ENCODE measurements around the gene FOXO1. TPM values are rescaled to one million over a fixed set of nuclear protein-coding genes. Genes with fewer than 3 reads are reported as not detected.
A peak's percentile ranks its signal among the peaks of the same experiment; 100 is the strongest.

FOXO1 gene
- total RNA-seq, 1 experiment from 2014 or later, result 4.5 TPM

DNA sequence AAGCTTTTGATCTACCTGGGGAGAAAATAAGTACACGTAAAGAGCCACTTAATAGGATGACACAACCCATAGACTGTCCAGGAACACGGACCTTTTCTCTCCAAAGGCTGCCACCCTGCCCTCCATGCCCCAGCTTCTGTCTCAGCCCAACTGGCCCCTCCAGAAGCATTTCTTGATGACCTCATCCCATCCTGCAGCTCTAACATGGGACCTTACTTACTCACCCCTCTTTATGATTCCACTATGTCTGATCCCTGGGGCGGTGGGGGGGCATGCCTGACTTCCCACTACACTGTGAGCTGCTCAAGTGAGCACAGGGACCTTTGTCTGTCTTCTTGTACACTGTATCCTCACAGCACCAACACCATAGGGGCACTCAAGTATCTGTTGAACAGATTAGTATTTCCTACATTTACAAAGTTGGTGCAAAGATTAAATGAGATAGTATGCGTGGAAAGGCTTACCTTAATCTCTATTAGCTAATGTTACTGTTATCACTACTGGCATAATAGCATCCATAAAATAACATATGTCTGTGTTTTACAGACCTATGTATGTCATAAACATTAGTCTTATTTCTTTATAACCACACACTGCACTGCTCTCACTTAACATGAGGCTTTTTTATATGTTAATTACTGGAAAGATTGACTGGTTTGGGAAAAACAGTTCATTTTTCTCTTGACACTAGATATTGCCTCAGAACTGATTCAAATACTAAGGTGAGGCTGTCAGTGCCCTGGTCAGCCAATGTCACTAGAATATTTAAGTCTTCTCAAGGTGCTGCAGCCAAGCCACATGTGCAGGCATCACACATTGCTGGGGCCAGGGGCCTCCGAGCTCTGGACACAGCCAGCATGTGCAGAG, 100.9 kb downstream of the FOXO1 start:
- no peak for DNase-seq (ENCODE audit: low read depth in 1 of 2, low spot score in 2 of 2)
- Histone ChIP-seq H3K27me3 (replicated peaks) (no peaks in the 10 kb centered on the region), H3K4me3 (no peak overlapping the region), H3K36me3 (no peaks in the 10 kb centered on the region), H3K4me1 (replicated peaks) (no peaks in the 10 kb centered on the region), H3K27ac (no peak overlapping the region), H3K9me3 (replicated peaks) (no peaks in the 10 kb centered on the region)

DNA sequence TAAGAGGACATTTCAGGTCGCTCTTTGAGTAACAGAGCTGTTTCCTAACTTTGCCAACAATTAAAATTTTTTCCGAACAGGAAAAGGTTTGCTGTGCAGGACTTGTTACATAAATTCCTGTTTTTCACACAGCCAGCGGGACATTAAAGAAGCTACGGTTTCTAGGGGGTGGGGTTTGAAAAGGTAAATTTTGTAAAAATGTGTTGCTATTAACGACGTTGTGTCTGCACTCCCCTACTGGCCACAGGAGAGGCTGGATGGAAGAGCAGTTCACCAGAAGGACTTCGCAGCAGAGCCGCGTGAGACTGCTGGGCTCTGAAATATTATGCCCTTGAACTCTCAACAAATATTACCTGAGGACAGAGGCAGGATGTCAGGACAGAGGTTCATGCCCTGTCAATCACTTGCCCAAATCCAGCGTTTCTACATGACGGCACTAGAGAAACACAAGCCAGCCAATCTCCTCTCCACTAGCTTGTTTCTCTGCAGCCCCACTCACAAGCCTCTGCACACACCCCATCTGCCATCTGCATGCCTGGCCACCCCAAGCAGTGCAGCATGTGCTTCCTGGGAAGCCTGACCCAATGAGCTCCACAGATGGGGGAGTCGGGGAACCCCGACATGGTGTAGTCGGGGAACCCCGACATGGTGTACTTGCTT, 102.0 kb downstream of the FOXO1 start:
- no peaks in the 10 kb centered on the region for H3K36me3 ChIP-seq
- H3K9me3 ChIP-seq (replicated peaks), result no peaks in the 10 kb centered on the region
- no peaks in the 10 kb centered on the region for H3K4me1 ChIP-seq (replicated peaks)
- no peak overlapping the region for H3K27ac ChIP-seq
- H3K4me3 ChIP-seq, result no peak overlapping the region
- no peak for DNase-seq (ENCODE audit: low read depth in 1 of 2, low spot score in 2 of 2)
- no peaks in the 10 kb centered on the region for H3K27me3 ChIP-seq (replicated peaks)

DNA sequence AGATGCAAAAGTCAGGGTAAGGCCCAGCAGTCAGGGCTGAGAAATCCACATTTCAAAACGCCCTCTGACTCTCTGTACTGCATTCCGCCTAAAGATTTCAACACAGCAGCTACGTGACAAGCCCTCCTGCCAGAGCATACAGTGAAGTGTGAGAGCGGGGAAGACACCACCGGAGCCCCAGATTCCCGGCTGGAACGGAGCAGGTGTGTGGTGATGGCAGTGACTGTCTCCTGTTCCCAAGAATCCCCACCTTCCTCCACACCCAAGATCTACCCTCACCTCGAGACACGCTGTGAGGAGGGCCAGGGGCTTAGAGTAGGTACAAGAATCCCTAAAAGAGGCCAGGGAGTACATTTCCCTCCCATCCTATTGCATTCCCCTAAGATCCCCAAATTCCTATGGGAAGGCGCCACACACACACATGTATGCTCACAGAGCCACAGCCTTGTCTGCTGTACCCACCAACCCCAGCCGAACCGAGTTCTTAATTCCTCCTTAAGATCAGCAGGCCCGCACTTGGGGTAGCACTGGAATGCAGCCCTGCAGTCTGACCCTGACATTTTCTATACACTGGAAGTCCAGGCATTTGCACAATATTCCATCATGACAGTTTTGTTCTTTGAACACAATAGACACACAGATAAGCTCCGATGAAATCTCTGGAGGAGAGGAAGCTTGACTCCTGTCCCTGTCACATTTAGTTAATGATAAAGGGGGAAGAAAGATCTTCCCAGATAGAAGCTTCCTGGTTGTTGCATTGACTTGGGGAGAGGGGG, 102.9 kb downstream of the FOXO1 start:
- Histone ChIP-seq H3K4me1 (replicated peaks) (no peaks in the 10 kb centered on the region), H3K36me3 (no peaks in the 10 kb centered on the region), H3K27me3 (replicated peaks) (no peaks in the 10 kb centered on the region), H3K9me3 (replicated peaks) (no peaks in the 10 kb centered on the region), H3K4me3 (no peak overlapping the region), H3K27ac (no peak overlapping the region)
- DNase-seq (ENCODE audit: low read depth in 1 of 2, low spot score in 2 of 2), result no peak

DNA sequence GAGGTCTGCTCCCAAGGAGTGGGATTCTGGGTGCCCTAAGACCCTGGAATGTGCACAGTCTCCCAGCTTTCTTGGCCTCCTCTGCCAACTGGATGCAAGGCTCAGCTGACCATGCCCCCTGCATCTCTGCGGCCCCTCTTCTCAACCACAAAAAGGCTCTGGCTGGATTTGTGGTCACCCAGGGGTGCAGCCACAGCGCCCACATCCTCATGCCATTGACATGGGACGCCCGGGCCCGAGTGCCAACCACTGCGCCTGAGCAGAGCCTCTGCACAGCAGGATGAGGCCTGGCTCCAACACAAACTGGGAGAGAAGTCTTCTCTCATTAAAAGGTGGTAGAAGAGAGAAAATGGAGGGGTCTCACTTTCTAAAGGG, 103.5 kb downstream of the FOXO1 start:
- Histone ChIP-seq H3K4me1 (replicated peaks) (no peaks in the 10 kb centered on the region), H3K4me3 (no peak overlapping the region), H3K36me3 (no peaks in the 10 kb centered on the region), H3K9me3 (replicated peaks) (no peaks in the 10 kb centered on the region), H3K27ac (no peak overlapping the region), H3K27me3 (replicated peaks) (no peaks in the 10 kb centered on the region)
- DNase-seq (ENCODE audit: low read depth in 1 of 2, low spot score in 2 of 2), result no peak

DNA sequence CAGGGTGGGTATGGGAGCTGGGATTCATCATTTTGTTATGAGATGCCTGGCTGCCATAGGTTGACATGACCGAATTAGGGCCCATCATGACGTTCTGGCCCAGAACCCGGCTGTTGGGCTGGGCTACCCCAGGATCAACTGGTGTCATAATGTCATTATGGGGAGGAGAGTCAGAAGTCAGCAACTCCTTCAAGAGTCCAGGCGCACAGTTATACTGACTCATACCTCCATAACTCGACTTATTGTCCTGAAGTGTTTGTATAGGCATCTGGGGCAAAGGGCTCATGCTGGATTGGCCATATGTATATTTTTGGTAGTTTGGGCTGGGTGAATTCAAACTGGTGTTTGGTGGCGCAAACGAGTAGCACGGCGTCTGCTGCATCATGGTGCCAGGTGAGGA, 106.5 kb downstream of the FOXO1 start:
- DNase-seq (ENCODE audit: low read depth in 1 of 2, low spot score in 2 of 2), result no peak
- Histone ChIP-seq H3K4me3 (no peak overlapping the region), H3K36me3 (no peaks in the 10 kb centered on the region), H3K4me1 (replicated peaks) (no peaks in the 10 kb centered on the region), H3K9me3 (replicated peaks) (no peaks in the 10 kb centered on the region), H3K27me3 (replicated peaks) (no peaks in the 10 kb centered on the region), H3K27ac (no peak overlapping the region)

DNA sequence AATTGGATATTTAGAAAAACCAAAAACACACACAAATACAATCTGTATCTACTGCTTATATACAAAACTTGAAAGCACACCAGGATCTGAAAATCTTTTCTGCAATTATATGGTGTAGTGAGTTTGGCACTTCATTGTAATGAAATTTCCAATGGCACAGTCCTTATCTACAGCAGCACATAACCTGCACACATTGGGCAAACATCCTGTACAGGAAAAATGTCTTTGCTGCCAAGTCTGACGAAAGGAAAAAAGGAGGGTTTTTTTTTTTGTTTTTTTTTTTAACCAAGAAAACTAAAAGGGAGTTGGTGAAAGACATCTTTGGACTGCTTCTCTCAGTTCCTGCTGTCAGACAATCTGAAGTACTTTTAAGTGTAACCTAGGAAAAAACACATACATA, 107.8 kb downstream of the FOXO1 start:
- no peaks in the 10 kb centered on the region for H3K36me3 ChIP-seq
- no peaks in the 10 kb centered on the region for H3K4me1 ChIP-seq (replicated peaks)

DNA sequence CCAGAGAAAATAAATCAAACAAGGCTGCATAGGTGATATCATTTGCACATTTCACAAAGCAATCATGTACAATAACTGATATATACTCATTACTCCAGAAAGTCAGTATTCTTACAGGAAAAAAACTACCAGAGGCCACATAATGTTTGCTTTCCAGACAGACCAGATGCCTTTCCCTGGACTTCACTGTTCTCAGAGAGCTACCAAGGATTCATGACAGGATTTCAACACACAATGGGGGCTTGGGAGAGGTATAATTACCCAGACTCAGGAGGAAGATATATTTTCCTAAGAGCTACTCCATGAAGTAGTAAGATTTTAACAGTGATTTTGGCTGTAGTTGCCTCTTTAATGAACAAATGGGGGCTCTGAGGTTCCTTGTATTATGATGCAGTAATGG, 110.0 kb downstream of the FOXO1 start:
- Histone ChIP-seq H3K4me3 (no peak overlapping the region), H3K27me3 (replicated peaks) (no peaks in the 10 kb centered on the region), H3K27ac (no peak overlapping the region), H3K4me1 (replicated peaks) (no peaks in the 10 kb centered on the region), H3K36me3 (no peaks in the 10 kb centered on the region), H3K9me3 (replicated peaks) (no peaks in the 10 kb centered on the region)
- DNase-seq (ENCODE audit: low read depth in 1 of 2, low spot score in 2 of 2), result no peak

More for the DNA sequence above, 107.8 kb downstream of the FOXO1 start:
- DNase-seq (ENCODE audit: low read depth in 1 of 2, low spot score in 2 of 2), result no peak
- Histone ChIP-seq H3K27me3 (replicated peaks) (no peaks in the 10 kb centered on the region), H3K27ac (no peak overlapping the region), H3K9me3 (replicated peaks) (no peaks in the 10 kb centered on the region), H3K4me3 (no peak overlapping the region)

DNA sequence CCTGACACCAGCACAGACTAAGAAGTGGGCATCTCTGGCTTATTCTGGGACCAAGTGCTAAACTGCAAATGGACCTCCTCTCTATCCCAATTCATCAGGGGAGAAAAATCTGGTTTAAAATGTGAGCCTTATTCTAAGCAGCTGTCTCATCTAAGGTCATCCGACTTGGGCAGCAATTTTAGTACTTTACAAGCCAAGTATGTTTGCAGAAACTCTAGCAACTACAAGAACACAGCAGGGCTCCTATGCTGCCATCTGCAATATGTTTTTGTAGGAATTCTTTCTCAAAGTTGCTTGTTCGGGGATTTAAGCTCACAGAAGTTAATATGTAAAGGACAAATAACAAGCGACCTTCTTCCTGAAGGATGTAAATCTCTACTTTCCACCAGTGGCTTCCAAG, 113.1 kb downstream of the FOXO1 start:
- no peaks in the 10 kb centered on the region for H3K36me3 ChIP-seq
- peaks cover 3% of the 10 kb centered on the region for H3K4me1 ChIP-seq (replicated peaks)
- no peak for DNase-seq (ENCODE audit: low read depth in 1 of 2, low spot score in 2 of 2)
- no peaks in the 10 kb centered on the region for H3K27me3 ChIP-seq (replicated peaks)
- no peak overlapping the region for H3K4me3 ChIP-seq
- no peak overlapping the region for H3K27ac ChIP-seq
- H3K9me3 ChIP-seq (replicated peaks), result 0 out of 2 replicates have a peak, but pooled peaks cover 4% of the 10 kb centered on the region

DNA sequence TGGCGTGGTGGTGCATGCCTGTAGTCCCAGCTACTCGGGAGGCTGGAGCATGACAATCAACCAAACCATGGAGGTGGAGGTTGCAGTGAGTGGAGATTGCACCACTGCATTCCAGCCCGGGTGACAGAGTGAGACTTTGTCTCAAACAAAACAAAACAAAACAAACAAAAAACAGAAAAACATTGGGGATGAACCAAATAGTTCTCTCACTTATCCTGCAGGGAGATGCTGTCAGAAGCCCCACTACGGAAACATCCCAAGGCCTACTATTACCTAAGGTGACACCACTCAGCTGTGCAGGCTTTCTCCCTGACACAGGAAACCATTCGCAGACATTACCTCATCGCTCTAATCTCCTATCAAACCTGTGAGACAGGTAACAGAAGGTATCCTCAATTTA, 113.5 kb downstream of the FOXO1 start:
- no peak for DNase-seq (ENCODE audit: low read depth in 1 of 2, low spot score in 2 of 2)
- Histone ChIP-seq H3K4me3 (no peak overlapping the region), H3K27me3 (replicated peaks) (no peaks in the 10 kb centered on the region), H3K9me3 (replicated peaks) (0 out of 2 replicates have a peak, but pooled peaks cover 4% of the 10 kb centered on the region), H3K4me1 (replicated peaks) (peaks cover 3% of the 10 kb centered on the region), H3K27ac (no peak overlapping the region), H3K36me3 (no peaks in the 10 kb centered on the region)

DNA sequence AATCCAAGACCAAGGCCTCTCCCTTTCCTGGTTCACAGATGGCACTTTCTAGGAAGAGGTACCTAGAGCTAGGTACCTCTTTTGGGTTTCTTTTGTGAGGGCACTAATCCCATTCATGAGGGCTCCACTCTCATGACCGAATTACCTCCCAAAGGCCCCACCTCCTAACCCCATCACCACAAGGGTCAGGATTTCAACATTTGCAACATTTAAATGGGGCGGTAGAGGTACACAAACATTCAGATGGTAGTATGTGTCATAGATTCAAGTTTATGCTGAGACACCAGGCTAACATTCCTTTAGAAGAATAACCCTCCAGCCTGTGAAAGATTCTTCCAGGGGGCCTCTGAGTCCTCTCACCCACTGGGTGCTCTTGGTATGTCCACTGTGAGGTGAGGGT, 116.3 kb downstream of the FOXO1 start:
- no peak for DNase-seq (ENCODE audit: low read depth in 1 of 2, low spot score in 2 of 2)
- no peak overlapping the region for H3K27ac ChIP-seq

DNA sequence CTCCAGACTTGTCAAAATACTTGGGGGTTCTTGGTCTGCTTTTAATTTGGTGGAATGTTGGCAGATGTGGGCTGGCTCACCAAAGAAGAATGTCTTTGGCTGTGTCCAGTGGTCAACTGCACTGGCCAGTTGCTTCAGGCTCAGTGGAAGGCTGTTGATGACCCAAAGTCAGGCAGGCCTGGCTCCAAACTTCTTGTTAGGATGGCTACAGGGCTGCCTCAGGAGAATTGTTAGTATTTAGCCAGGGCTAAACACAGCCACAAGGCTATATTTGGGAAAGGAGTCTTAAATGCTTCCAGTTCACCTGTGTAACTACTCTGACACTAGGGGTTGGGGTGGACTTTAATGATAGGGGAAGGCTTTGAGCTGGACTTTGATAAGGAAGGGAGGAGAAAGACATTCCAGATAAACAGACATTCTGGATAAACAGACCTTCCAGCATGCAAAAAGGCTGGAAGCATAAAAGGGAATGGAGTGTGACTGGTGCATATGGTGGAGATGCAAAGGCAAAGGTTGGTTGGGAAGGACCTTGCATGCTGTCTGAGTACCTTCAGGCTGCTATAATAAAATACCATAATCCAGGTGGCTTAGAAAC, 116.8 kb downstream of the FOXO1 start:
- Histone ChIP-seq H3K27me3 (replicated peaks) (no peaks in the 10 kb centered on the region), H3K4me1 (replicated peaks) (peaks cover 3% of the 10 kb centered on the region), H3K9me3 (replicated peaks) (0 out of 2 replicates have a peak, but pooled peaks cover 4% of the 10 kb centered on the region), H3K27ac (no peak overlapping the region), H3K36me3 (no peaks in the 10 kb centered on the region), H3K4me3 (no peak overlapping the region)
- DNase-seq (ENCODE audit: low read depth in 1 of 2, low spot score in 2 of 2), result peak in 1 of 2 experiments; percentile 6

More for the DNA sequence above, 116.3 kb downstream of the FOXO1 start:
- peaks cover 3% of the 10 kb centered on the region for H3K4me1 ChIP-seq (replicated peaks)
- no peaks in the 10 kb centered on the region for H3K27me3 ChIP-seq (replicated peaks)
- 0 out of 2 replicates have a peak, but pooled peaks cover 4% of the 10 kb centered on the region for H3K9me3 ChIP-seq (replicated peaks)
- no peaks in the 10 kb centered on the region for H3K36me3 ChIP-seq
- H3K4me3 ChIP-seq, result no peak overlapping the region

DNA sequence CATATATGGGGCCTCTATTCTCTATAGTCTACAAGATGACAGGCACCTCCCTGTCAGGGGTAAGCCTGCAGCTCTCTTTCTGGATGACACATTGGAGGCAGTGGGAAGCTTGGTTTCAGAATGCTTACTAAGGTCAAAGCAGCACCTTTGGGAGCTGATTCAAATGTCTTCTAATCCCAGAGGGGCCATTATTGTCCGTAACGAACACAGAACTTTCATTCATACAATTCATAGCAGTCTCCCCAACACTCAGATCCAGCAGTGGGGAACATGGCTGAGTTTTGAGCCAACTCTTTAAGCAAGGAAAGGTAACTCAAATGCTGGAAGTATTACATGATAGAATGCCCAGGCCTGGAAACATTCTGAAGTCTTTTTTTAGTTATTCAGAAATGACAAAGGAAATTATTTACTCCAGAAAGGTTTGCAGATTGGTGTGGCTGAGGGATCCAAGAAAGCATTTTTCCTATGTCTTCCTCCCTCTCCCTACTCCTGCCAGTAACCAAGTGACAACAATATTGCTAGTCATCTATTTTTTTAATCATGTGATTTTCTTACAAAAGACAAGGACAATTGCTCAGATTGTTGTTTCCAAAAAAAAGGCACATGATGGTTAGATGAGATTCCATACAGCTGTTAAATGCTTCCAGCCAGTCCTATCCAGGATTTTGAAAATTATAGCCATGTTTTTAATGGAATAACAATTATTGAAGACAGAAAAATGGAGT, 118.7 kb downstream of the FOXO1 start:
- Histone ChIP-seq H3K9me3 (replicated peaks) (0 out of 2 replicates have a peak, but pooled peaks cover 4% of the 10 kb centered on the region), H3K4me1 (replicated peaks) (peaks cover 3% of the 10 kb centered on the region), H3K4me3 (no peak overlapping the region), H3K27me3 (replicated peaks) (no peaks in the 10 kb centered on the region), H3K36me3 (no peaks in the 10 kb centered on the region), H3K27ac (no peak overlapping the region)
- no peak for DNase-seq (ENCODE audit: low read depth in 1 of 2, low spot score in 2 of 2)

DNA sequence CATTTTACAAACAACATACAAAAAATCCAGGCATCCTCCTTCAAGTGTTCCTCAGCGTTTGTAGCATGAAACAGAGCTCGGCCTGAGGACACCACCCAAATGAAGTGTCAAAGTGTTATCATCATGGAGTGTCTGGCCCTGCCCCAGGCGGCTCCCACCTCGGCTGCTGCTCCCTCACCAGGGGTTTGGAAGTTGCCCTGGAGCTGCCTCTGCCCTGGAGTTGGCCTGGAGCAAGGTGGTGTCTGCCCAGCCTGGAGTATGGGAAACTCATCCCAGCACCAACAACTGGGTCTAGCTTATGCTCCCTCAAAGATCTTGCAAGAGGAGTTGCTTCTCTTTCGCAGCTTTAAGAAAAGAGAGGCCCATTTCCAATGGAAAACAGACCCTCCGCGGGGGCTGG, 120.4 kb downstream of the FOXO1 start:
- Histone ChIP-seq H3K36me3 (no peaks in the 10 kb centered on the region), H3K27me3 (replicated peaks) (no peaks in the 10 kb centered on the region), H3K27ac (no peak overlapping the region), H3K4me3 (no peak overlapping the region), H3K9me3 (replicated peaks) (0 out of 2 replicates have a peak, but pooled peaks cover 4% of the 10 kb centered on the region), H3K4me1 (replicated peaks) (peaks cover 8% of the 10 kb centered on the region)
- no peak for DNase-seq (ENCODE audit: low read depth in 1 of 2, low spot score in 2 of 2)

All from SJSA1 (cell line).